Measurements from ENCODE around the gene TAAR6. TPM values are rescaled to one million over a fixed set of nuclear protein-coding genes. Genes with fewer than 3 reads are reported as not detected.

The TAAR6 gene
- total RNA-seq, 1 experiment from 2014 or later: not detected

DNA sequence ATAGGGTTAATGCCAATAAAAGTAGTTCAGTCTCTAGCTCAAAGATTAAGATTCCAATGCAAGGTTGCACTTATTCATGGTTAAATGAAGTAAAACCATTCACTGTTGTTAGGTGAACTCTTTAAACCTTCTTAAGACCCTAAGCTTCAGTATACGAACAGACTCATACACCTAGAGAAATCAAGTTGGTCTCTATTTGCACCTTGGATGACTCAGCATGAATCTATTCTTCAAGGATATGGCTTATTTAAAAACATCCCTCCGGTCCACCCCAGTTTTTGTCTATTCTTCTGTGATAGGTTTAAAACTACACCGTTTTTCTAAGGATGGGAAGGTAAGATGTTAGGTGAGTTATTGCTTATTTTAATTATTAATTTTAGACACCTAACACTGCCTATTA, 33.0 kb upstream of the TAAR6 start:
- Mint-ChIP-seq H3K4me3 (no peak overlapping the region), H3K4me1 (no peaks in the 10 kb centered on the region), H3K27ac (no peak overlapping the region), H3K36me3 (peaks cover 14% of the 10 kb centered on the region), H3K9me3 (peaks cover 24% of the 10 kb centered on the region), H3K27me3 (ENCODE audit: low read depth) (no peaks in the 10 kb centered on the region)
- no peak for DNase-seq (ENCODE audit: low spot score)
- TF ChIP-seq ZNF396 (CRISPR knock-in tag; IDR thresholded peaks at IDR 0.05; ENCODE audit: borderline replicate concordance) (no peak), EMX1 (CRISPR knock-in tag; IDR thresholded peaks at IDR 0.05) (no peak), SMAD3 (CRISPR knock-in tag; IDR thresholded peaks at IDR 0.05; ENCODE audit: borderline replicate concordance) (no peak), IRF2 (CRISPR knock-in tag; IDR thresholded peaks at IDR 0.05; ENCODE audit: borderline replicate concordance, low read depth) (no peak), PRRX2 (CRISPR knock-in tag; IDR thresholded peaks at IDR 0.05) (no peak), NR3C1 (CRISPR knock-in tag; conservative IDR thresholded peaks at IDR 0.05; ENCODE audit: low read depth) (no peak), JUN (CRISPR knock-in tag; IDR thresholded peaks at IDR 0.05) (no peak), ZNF423 (CRISPR knock-in tag; IDR thresholded peaks at IDR 0.05) (no peak), RELA (CRISPR knock-in tag; IDR thresholded peaks at IDR 0.05; ENCODE audit: borderline replicate concordance) (no peak), ZBTB43 (CRISPR knock-in tag; IDR thresholded peaks at IDR 0.05) (no peak), TCF7 (CRISPR knock-in tag; IDR thresholded peaks at IDR 0.05; ENCODE audit: low read depth) (no peak), FOXK1 (CRISPR knock-in tag; IDR thresholded peaks at IDR 0.05) (no peak)
- TF ChIP-seq, protein P1, sequence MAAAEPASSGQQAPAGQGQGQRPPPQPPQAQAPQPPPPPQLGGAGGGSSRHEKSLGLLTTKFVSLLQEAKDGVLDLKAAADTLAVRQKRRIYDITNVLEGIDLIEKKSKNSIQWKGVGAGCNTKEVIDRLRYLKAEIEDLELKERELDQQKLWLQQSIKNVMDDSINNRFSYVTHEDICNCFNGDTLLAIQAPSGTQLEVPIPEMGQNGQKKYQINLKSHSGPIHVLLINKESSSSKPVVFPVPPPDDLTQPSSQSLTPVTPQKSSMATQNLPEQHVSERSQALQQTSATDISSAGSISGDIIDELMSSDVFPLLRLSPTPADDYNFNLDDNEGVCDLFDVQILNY (CRISPR knock-in tag; IDR thresholded peaks at IDR 0.05): no peak
- TF ChIP-seq, protein P2, sequence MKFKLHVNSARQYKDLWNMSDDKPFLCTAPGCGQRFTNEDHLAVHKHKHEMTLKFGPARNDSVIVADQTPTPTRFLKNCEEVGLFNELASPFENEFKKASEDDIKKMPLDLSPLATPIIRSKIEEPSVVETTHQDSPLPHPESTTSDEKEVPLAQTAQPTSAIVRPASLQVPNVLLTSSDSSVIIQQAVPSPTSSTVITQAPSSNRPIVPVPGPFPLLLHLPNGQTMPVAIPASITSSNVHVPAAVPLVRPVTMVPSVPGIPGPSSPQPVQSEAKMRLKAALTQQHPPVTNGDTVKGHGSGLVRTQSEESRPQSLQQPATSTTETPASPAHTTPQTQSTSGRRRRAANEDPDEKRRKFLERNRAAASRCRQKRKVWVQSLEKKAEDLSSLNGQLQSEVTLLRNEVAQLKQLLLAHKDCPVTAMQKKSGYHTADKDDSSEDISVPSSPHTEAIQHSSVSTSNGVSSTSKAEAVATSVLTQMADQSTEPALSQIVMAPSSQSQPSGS (CRISPR knock-in tag; IDR thresholded peaks at IDR 0.05; ENCODE audit: borderline replicate concordance, low read depth): no peak
- POLR2A ChIA-PET: no interaction called here
- CTCF ChIA-PET: interaction anchor here (2.3 kb wide), 1 partner anchor 178 kb away, joined by 8 read pairs; no protein-coding TSS in a partner anchor
- no peak for ATAC-seq

GRCh38 chr6:132537977-132538376, 32.1 kb upstream of the TAAR6 start, which contains the start of gene TAAR9:
Gene TAAR9 (plus strand): TSS chr6:132538277. CDS start chr6:132538290, 13 bp downstream.
- no peak for TF ChIP-seq ZMAT4 (CRISPR knock-in tag; IDR thresholded peaks at IDR 0.05)
- CTCF ChIA-PET: interaction anchor here (2.3 kb wide), 1 partner anchor 177 kb away, joined by 8 read pairs; no protein-coding TSS in a partner anchor

GRCh38 chr6:132544826-132545225, 25.3 kb upstream of the TAAR6 start:
- Mint-ChIP-seq H3K36me3 (no peaks in the 10 kb centered on the region), H3K27me3 (ENCODE audit: low read depth) (no peaks in the 10 kb centered on the region), H3K27ac (no peak overlapping the region), H3K4me1 (peaks cover 19% of the 10 kb centered on the region), H3K4me3 (no peak overlapping the region), H3K9me3 (no peaks in the 10 kb centered on the region)
- ChIA-PET POLR2A (no interaction called here), CTCF (no interaction called here)
- ATAC-seq: no peak
- no peak for DNase-seq (ENCODE audit: low spot score)
- TF ChIP-seq ETV6 (CRISPR knock-in tag; IDR thresholded peaks at IDR 0.05) (no peak), MYBL2 (CRISPR knock-in tag; IDR thresholded peaks at IDR 0.05) (no peak), GABPB1 (CRISPR knock-in tag; IDR thresholded peaks at IDR 0.05) (no peak), TCF7 (CRISPR knock-in tag; IDR thresholded peaks at IDR 0.05; ENCODE audit: low read depth) (no peak), ZNF138 (CRISPR knock-in tag; conservative IDR thresholded peaks at IDR 0.05) (no peak), CREM (CRISPR knock-in tag; IDR thresholded peaks at IDR 0.05) (no peak), ZNF317 (CRISPR knock-in tag; IDR thresholded peaks at IDR 0.05; ENCODE audit: borderline replicate concordance, low read depth) (no peak), SOX15 (CRISPR knock-in tag; IDR thresholded peaks at IDR 0.05) (no peak), ATF3 (CRISPR knock-in tag; conservative IDR thresholded peaks at IDR 0.05) (no peak), USF2 (CRISPR knock-in tag; IDR thresholded peaks at IDR 0.05) (no peak)
- TF ChIP-seq, protein P3, sequence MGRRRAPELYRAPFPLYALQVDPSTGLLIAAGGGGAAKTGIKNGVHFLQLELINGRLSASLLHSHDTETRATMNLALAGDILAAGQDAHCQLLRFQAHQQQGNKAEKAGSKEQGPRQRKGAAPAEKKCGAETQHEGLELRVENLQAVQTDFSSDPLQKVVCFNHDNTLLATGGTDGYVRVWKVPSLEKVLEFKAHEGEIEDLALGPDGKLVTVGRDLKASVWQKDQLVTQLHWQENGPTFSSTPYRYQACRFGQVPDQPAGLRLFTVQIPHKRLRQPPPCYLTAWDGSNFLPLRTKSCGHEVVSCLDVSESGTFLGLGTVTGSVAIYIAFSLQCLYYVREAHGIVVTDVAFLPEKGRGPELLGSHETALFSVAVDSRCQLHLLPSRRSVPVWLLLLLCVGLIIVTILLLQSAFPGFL (CRISPR knock-in tag; IDR thresholded peaks at IDR 0.05; ENCODE audit: borderline replicate concordance): no peak
- TF ChIP-seq, protein P4, sequence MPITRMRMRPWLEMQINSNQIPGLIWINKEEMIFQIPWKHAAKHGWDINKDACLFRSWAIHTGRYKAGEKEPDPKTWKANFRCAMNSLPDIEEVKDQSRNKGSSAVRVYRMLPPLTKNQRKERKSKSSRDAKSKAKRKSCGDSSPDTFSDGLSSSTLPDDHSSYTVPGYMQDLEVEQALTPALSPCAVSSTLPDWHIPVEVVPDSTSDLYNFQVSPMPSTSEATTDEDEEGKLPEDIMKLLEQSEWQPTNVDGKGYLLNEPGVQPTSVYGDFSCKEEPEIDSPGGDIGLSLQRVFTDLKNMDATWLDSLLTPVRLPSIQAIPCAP (CRISPR knock-in tag; IDR thresholded peaks at IDR 0.05): no peak

More at GRCh38 chr6:132537977-132538376, 32.1 kb upstream of the TAAR6 start, which contains the start of gene TAAR9:
- POLR2A ChIA-PET: no interaction called here
- Mint-ChIP-seq H3K4me3 (no peak within 1 kb of the TSS), H3K27me3 (ENCODE audit: low read depth) (no peaks in the 10 kb centered on the region), H3K27ac (no peak within 1 kb of the TSS), H3K36me3 (peaks cover 14% of the 10 kb centered on the region), H3K9me3 (peaks cover 24% of the 10 kb centered on the region), H3K4me1 (no peaks in the 10 kb centered on the region)
- DNase-seq (ENCODE audit: low spot score): no peak
- no peak for ATAC-seq

Data from WTC11 (cell line).